ENCODE data around the gene FAAH2.

Gene FAAH2

DNA sequence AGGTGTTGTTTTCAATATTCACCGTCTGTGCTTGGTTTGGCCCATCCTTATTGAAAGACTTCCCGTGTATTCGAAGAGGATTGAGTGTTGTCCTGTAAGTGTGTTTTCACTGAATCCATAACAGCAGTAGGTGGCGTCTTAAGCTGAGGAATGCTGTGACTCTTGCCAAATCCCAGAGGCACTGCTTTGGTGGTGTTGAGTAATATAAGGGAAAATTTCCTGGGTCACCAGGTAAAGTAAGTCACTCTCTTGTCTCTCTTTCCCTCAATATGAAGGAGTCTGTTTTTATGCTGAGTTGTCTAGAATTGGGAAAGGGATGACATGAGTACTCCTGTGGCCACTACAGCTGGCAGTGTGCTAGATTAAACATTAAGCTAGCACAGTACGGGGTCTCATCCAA is 158.6 kb downstream of the FAAH2 start:
- DNase-seq (ENCODE audit: low read depth in 1 of 2, low spot score in 1 of 2) = no peak
- Histone ChIP-seq H3K27me3 (ENCODE audit: insufficient read depth, poor library complexity, severe bottlenecking) (no peaks in the 10 kb centered on the region), H3K27ac (replicated peaks) (no peak overlapping the region), H3K4me3 (replicated peaks; ENCODE audit: insufficient read depth, low read length) (no peak overlapping the region)
- TF ChIP-seq GABPA (IDR thresholded peaks at IDR 0.05; ENCODE audit: low read depth) (no peak), POLR2AphosphoS5 (IDR thresholded peaks at IDR 0.05; ENCODE audit: low read depth) (no peak), SPI1 (IDR thresholded peaks at IDR 0.05; ENCODE audit: borderline replicate concordance, low read depth) (no peak)
- TF ChIP-seq, protein P1, sequence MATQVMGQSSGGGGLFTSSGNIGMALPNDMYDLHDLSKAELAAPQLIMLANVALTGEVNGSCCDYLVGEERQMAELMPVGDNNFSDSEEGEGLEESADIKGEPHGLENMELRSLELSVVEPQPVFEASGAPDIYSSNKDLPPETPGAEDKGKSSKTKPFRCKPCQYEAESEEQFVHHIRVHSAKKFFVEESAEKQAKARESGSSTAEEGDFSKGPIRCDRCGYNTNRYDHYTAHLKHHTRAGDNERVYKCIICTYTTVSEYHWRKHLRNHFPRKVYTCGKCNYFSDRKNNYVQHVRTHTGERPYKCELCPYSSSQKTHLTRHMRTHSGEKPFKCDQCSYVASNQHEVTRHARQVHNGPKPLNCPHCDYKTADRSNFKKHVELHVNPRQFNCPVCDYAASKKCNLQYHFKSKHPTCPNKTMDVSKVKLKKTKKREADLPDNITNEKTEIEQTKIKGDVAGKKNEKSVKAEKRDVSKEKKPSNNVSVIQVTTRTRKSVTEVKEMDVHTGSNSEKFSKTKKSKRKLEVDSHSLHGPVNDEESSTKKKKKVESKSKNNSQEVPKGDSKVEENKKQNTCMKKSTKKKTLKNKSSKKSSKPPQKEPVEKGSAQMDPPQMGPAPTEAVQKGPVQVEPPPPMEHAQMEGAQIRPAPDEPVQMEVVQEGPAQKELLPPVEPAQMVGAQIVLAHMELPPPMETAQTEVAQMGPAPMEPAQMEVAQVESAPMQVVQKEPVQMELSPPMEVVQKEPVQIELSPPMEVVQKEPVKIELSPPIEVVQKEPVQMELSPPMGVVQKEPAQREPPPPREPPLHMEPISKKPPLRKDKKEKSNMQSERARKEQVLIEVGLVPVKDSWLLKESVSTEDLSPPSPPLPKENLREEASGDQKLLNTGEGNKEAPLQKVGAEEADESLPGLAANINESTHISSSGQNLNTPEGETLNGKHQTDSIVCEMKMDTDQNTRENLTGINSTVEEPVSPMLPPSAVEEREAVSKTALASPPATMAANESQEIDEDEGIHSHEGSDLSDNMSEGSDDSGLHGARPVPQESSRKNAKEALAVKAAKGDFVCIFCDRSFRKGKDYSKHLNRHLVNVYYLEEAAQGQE (IDR thresholded peaks at IDR 0.05; ENCODE audit: insufficient replicate concordance, low read depth) = no peak
- TF ChIP-seq, protein P2, sequence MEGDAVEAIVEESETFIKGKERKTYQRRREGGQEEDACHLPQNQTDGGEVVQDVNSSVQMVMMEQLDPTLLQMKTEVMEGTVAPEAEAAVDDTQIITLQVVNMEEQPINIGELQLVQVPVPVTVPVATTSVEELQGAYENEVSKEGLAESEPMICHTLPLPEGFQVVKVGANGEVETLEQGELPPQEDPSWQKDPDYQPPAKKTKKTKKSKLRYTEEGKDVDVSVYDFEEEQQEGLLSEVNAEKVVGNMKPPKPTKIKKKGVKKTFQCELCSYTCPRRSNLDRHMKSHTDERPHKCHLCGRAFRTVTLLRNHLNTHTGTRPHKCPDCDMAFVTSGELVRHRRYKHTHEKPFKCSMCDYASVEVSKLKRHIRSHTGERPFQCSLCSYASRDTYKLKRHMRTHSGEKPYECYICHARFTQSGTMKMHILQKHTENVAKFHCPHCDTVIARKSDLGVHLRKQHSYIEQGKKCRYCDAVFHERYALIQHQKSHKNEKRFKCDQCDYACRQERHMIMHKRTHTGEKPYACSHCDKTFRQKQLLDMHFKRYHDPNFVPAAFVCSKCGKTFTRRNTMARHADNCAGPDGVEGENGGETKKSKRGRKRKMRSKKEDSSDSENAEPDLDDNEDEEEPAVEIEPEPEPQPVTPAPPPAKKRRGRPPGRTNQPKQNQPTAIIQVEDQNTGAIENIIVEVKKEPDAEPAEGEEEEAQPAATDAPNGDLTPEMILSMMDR (IDR thresholded peaks at IDR 0.05; ENCODE audit: insufficient read depth, low read length) = no peak

DNA sequence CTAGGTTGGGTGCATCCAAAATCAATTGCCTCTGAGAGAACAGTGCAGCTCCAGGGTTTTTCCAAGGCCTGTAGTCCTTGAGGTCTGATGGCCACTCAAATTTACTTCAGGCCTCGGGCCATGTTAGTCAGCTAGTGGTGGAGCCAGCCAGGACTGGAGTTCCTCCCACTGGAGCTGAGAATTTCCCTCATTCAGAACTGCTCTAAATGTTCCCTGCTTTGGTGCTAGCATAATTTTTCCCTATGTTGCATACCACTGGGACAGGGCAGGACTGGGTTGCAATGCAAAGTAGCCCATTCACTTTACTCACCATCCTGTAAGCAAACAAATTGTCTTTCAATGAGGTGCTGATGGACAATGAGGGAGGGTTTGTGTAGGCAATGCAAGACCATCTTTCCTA is 159.3 kb downstream of the FAAH2 start:
- Histone ChIP-seq H3K27me3 (ENCODE audit: insufficient read depth, poor library complexity, severe bottlenecking) (no peaks in the 10 kb centered on the region), H3K27ac (replicated peaks) (no peak overlapping the region), H3K4me3 (replicated peaks; ENCODE audit: insufficient read depth, low read length) (no peak overlapping the region)
- TF ChIP-seq POLR2AphosphoS5 (IDR thresholded peaks at IDR 0.05; ENCODE audit: low read depth) = no peak
- no peak for DNase-seq (ENCODE audit: low read depth in 1 of 2, low spot score in 1 of 2)

DNA sequence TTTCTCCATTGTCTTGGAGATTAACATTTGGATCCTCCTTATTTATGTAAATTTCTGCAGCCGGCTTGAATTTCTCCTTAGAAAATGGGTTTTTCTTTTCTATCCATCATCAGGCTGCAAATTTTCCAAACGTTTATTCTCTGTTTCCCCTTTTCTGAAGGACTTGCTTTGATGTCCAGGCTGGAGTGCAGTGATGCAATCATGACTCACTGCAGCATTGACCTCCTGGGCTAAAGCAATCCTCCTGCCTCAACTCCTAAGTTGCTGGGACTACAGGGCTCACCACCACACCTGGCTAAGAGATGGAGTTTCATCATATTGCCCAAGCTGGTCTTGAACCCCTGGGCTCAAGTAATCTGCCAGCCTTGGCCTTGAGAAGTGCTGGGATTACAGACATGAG is 161.3 kb downstream of the FAAH2 start:
- DNase-seq (ENCODE audit: low read depth in 1 of 2, low spot score in 1 of 2) = no peak
- Histone ChIP-seq H3K4me3 (replicated peaks; ENCODE audit: insufficient read depth, low read length) (no peak overlapping the region), H3K27ac (replicated peaks) (no peak overlapping the region), H3K27me3 (ENCODE audit: insufficient read depth, poor library complexity, severe bottlenecking) (no peaks in the 10 kb centered on the region)
- no peak for TF ChIP-seq POLR2AphosphoS5 (IDR thresholded peaks at IDR 0.05; ENCODE audit: low read depth)
- TF ChIP-seq GABPA (IDR thresholded peaks at IDR 0.05; ENCODE audit: low read depth) = no peak
- TF ChIP-seq, protein P2 (IDR thresholded peaks at IDR 0.05; ENCODE audit: insufficient read depth, low read length) = no peak
- TF ChIP-seq, protein P1 (IDR thresholded peaks at IDR 0.05; ENCODE audit: insufficient replicate concordance, low read depth) = no peak
- no peak for TF ChIP-seq SPI1 (IDR thresholded peaks at IDR 0.05; ENCODE audit: borderline replicate concordance, low read depth)

DNA sequence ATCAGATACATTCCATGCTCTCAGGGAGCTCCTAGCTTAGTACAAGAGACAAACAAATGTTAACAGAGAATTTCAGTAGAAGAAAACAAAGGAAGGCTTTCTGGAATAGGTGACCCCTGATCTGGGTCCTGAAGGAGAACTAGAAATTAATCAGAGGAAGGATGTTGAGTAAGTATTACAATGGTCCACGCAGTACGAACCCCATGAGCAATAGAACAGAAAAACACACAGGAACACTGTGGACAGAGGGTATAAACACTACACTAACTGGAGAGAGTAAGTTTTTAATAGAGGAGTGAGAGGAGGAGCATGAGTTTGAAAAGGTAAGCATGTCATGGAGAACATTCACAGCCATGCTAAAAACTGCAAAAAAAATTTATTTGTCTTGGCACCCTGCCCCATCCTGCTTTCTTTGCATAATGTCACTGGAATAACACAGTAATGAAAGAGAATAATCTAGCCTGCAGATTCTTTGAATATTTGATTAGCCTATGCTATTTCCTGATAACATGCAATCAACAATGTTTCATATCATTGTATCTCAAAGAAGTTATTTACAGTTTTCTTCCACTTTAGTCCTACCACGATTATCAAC is 165.0 kb downstream of the FAAH2 start:
- H3K27me3 ChIP-seq (ENCODE audit: insufficient read depth, poor library complexity, severe bottlenecking) = no peaks in the 10 kb centered on the region
- H3K4me3 ChIP-seq (replicated peaks; ENCODE audit: insufficient read depth, low read length) = no peak overlapping the region
- TF ChIP-seq, protein P2 (IDR thresholded peaks at IDR 0.05; ENCODE audit: insufficient read depth, low read length) = no peak
- TF ChIP-seq GABPA (IDR thresholded peaks at IDR 0.05; ENCODE audit: low read depth) = no peak
- no peak for TF ChIP-seq POLR2AphosphoS5 (IDR thresholded peaks at IDR 0.05; ENCODE audit: low read depth)
- TF ChIP-seq, protein P1 (IDR thresholded peaks at IDR 0.05; ENCODE audit: insufficient replicate concordance, low read depth) = no peak
- TF ChIP-seq SPI1 (IDR thresholded peaks at IDR 0.05; ENCODE audit: borderline replicate concordance, low read depth) = no peak
- no peak overlapping the region for H3K27ac ChIP-seq (replicated peaks)
- no peak for DNase-seq (ENCODE audit: low read depth in 1 of 2, low spot score in 1 of 2)
